Dedifferentiated amniotic fluid mesenchymal stem cell (primary cell): ENCODE data around the gene C7orf57.
"Not testable (repeated sequence)": the region's sequence is repeated elsewhere in the genome, so short reads cannot be mapped to it uniquely, and the experiment has no call there.

Experiments used
- DNase-seq: peaks from one replicate; pipeline ENCODE4 v3.0.0-alpha.2; 2016; ENCODE audit errors: extremely low spot score

C7orf57 gene

DNA sequence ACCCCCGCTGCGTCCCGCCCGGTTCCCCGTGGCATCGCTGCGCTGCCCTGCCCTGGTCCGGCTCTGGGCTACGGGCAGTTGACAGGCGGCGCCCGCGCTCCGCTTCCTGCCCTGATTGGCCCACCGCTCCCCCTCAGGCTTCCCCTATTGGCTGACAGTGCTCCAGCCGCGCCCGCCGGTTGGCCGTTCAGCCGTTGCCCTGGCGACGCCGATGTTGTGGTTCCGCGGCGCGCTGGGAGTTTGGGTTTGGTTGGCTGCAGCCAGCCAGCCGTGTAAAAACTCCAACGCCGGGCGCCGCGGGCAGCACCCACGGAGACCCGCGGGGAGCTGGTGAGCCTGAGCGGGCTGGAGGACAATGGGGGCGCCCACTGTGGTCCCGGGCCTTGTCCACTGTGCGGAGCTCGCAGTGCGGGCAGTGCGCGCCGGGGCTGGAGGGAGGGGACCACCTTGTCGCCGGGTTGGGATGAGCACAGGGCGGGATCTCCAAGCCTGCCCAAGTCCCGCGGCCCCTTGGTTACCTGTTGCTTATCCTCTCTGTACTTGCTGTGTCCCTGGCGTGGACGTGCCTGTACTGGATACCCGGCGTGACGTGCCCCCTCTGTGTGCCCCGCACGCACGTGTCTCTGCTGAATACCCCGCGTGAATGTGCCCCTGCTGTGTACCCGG is at the start of gene C7orf57:
C7orf57 (plus strand) TSS at position 243 of the 666 bp plus-strand sequence. CDS start 766 bp downstream, outside the sequence.
- peak; percentile 85 for DNase-seq

GRCh38 chr7:47988496-47989386 is 46.6 kb upstream of the C7orf57 start:
- DNase-seq: no peak

- not testable (repeated sequence) for DNase-seq
These were observed 45.5 kb upstream of the C7orf57 start for GRCh38 chr7:47989607-47990400.

- no peak for DNase-seq
These were observed 44.8 kb upstream of the C7orf57 start for GRCh38 chr7:47990592-47990991.

GRCh38 chr7:47991270-47991669 is 44.1 kb upstream of the C7orf57 start:
- no peak for DNase-seq

DNA sequence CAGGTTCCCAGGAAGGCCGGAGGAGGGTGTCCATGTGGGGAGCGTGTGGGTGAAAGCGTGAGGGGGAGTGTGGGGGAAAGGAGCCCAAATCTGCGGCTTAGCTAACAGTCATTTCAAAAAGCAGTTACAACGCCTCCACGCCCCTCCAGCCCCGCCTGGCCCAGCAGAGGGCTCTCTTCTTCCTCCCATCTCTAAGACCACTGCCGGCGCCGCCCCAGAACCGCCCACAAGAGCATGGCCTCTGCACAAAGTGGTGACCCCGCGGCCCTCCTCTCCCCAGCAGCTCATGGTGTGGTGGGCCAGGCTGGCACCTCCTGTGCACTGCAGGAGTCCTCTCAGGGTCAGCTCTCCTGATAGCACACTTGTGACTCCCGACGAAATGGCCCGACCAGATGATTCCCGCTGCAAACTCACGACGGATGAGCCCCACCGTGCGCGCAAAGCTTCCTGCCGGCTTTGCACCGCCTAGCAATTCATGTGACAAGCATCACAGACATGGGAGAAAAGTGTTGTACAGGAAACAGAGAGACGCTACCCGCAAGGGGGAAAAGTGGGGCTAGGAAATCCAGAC is 43.5 kb upstream of the C7orf57 start:
- peak; percentile 66 for DNase-seq

DNA sequence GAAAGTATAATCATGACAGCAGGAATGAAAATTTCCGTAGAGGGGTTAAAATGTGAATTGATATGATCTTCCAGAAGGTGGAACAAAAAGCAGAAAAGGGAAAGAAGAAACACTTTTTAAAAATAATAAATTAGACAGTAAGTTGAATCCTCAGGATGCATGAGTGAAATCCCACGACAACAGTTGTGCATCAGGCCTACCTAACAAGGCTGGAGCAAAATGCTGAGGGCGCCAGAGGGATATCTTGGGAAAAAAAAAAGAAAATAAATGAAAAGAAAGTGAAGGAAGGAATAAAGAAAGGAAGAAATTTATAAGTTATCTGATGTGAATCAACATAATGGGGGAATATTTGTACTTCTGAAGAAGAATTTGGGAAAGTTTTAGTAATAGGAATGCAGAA is 42.9 kb upstream of the C7orf57 start:
- no peak for DNase-seq

DNA sequence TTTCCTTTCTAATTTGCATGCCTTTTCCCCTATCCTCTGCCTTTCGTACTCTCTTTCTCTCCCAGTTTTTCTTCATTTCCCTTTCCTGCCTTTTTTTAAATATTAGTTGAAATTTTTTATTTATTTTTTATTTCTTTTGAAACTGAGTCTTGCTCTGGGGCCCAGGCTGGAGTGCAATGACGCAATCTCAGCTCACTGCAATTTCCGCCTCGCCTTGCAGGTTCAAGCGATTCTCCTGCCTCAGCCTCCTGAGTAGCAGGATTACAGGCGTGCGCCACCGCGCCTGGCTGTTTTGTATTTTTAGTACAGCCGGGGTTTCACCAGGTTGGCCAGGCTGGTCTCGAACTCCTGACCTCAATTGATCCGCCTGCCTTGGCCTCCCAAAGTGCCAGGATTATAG is 35.9 kb upstream of the C7orf57 start:
- no peak for DNase-seq

DNA sequence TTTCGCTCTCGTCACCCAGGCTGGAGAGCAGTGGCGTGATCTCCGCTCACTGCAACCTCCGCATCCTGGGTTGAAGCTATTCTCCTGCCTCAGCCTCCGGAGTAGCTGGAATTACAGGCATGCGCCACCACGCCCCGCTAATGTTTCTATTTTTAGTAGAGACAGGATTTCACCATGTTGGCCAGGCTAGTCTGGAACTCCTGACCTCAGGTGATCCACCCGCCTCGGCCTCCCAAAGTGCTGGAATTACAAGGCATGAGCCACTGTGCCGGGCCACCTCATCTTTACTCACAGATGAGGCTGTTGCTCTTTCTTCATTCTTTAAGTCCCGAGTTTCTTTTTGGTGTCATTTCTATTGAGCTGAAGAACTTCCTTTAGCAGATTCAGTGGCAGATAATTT is 35.2 kb upstream of the C7orf57 start:
- not testable (repeated sequence) for DNase-seq

- DNase-seq: no peak
These were observed 31.3 kb upstream of the C7orf57 start for GRCh38 chr7:48004032-48004431.

DNA sequence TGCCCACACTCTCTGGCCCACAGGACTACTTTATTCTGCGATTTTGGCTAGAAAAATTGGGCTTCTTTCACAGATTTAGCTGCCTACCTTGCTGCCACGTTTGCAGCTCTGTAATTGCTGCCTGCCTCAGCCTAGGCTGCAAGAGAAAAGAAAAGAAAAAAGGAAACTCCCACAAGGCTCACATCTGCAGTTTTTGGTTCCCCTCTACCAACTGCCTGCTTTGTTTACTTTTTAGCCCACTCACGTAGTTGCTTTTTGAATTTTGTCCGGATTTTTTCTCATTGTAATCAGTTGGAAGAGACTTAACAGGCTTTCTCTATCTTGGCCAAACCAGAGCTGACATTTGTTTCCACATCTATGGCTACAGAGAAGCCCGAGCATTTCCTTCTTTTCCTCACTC is 30.7 kb upstream of the C7orf57 start:
- no peak for DNase-seq

DNA sequence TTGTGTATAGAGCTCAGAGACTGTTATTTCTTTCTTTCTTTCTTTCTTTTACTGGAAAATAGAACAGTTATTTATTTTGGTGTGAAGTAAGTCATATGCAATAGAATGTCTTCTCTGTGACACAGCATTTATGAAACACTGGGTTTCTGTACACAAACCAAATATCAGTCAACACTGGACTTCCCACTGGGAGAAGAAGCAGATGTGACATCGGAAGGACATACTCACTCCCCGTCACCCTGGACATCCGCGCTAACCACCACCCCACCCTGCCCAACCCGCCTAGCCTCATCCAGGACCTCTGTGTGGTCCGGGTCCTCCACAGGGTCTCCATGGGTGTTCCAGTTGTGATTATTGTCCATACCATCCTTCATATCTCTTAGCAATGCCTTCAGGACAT is 28.5 kb upstream of the C7orf57 start:
- no peak for DNase-seq

DNA sequence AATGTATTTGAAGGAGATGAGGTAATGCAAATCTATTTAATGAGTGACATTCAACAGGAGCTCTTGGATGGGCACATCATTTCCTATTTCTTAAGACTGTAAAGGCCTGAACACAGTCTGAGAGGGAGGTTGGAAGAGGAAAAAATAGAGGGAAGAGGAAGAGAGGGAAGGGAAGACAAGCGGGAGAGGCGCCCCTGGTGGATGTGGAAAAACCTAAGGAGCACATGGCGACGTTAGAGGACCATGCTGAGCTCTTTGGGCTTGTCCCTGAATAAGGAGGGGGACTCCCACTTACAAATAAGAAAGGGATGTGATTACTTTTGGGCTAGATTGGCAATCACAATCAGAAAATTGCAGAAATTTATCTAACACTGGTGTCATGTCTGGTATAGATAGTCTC is 26.1 kb upstream of the C7orf57 start:
- no peak for DNase-seq

DNA sequence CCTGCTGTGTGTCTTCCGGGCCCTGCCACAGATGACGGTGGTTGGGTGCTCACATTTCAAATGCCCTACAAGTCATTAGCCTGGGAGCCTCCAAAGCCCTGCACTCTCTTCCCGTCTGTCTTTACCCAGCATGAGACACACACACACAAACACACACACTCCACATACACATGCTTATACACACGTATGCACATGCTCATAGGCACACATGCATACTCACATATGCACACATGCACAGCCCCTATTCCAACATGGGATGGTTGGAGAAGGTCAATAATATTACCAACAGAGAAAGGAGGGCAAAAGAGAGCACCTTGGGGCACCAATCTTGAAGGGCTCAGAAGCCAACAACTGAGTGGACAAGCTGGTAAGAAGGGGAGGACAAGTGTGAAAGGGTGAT is 25.4 kb upstream of the C7orf57 start:
- DNase-seq: no peak

GRCh38 chr7:48011323-48011722 is 24.0 kb upstream of the C7orf57 start:
- DNase-seq: no peak

GRCh38 chr7:48011951-48012350 is 23.4 kb upstream of the C7orf57 start:
- DNase-seq: no peak

GRCh38 chr7:48016641-48017040 is 18.7 kb upstream of the C7orf57 start:
- no peak for DNase-seq

DNA sequence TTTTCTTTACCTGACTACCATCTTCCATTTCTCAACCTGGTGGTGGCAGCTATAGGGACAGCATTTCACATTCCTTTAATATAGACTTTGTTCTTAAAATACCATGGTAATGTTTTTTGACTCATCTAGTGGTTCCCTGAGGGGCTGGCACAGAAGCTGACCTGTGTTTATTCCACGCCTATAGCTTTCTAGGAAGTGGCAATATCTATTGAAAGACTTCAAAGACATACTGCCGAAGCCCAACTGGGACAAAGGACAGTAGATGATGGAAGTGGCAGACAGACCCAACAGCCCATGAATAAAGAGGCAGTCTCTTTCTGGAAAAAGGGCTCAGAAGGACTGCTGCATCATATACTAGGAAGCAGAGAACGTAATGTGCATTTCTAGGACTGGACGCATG is 17.7 kb upstream of the C7orf57 start:
- no peak for DNase-seq

GRCh38 chr7:48025624-48026023 is 9.7 kb upstream of the C7orf57 start:
- DNase-seq: no peak

DNA sequence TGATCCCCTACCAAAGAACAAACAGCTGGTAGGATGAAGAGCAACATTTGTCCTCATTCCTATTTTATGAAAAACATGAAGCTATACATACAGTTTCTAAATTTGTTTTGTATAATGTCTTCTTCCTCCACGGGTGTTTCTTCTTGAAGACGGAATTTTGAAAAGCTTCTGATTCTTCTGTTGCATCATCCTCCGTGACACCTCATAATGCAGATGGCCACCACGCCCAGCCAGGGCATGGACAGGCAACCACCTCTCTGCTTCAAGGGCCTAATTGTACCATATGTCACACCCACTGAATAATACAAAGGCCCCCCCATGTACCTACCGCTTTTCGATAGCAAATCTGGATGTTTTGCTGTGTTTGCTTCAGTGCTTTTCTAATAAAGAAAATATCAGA is 6.4 kb upstream of the C7orf57 start, which contains the start of gene SUN3:
SUN3 (minus strand) TSS at position 170 of the 400 bp plus-strand sequence; CDS start at position 1, 169 bp downstream.
- DNase-seq: no peak

- DNase-seq: no peak
These were observed 4.2 kb upstream of the C7orf57 start for GRCh38 chr7:48031111-48031510.

DNA sequence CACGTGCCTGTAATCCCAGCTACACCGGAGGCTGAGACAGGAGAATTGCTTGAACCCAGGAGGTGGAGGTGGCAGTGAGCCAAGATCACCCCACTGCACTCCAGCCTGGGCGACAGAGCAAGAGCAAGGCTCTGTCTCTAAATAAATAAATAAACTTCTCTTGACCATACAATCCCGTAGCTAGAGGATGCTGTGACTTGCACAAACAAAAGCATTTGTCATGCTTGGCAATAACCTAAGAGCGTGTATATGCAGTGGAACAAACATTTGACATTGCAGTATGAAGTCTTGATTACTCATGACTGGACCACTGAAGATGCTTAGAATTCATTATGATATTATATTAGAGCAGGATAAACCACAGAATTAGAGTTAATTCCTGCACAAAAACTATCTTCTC is 1.4 kb upstream of the C7orf57 start:
- DNase-seq: no peak
